ENCODE results near the gene TUBA1C. TPM values are rescaled to one million over a fixed set of nuclear protein-coding genes. Genes with fewer than 3 reads are reported as not detected.

Gene TUBA1C
- total and polyA plus RNA-seq, 9 of the 15 experiments (the other 6 are each of a cell fraction or from before 2014, with no cell fraction given) = 755 to 3,012 (median 914) TPM

DNA sequence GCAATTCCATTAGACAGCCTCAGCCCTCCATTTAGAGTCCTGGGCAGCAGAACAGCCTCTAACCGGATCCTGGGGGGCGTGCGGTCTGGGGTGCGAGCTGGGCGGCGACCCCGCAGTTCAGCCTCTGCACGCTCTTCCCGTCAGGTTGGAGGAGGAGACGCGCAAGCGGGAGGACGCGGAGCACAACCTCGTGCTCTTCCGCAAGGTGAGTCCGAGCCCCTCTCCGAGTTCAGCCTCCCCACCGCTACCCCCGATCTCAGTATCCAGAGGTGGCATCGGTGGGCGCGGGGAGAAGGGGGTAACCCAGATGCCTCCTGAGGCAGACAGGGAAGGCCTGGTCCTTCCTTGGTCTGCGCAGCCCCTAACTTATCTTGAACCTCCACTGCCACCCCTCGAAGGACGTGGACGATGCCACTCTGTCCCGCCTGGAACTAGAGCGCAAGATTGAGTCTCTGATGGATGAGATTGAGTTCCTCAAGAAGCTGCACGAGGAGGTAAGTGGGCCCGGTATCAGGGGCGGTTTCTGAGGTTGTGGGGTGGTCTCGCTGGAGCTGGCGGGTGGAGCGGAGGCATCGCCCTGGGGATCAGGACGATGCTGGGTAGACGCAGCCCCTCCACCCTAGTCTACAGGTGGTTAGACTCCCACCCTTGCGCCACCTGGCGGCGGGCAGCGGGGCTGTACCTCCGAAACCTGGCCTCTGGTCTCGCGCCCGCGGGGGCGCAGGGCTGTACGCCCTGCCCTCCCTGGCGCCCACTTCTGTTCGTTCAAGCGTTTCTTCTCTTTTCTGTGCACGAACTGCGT is 31.4 kb downstream of the TUBA1C start (continued):
- TF ChIP-seq ZNF609 (CRISPR knock-in tag; IDR thresholded peaks at IDR 0.05; ENCODE audit: borderline replicate concordance) (no peak), SMC3 (conservative IDR thresholded peaks at IDR 0.05; ENCODE audit: insufficient read depth, low read depth, low read length) (0 out of 2 replicates have a peak, but pooled peaks have one; percentile 9), POLR2AphosphoS2 (IDR thresholded peaks at IDR 0.05; ENCODE audit: low read length) (no peak), KLF6 (CRISPR knock-in tag; IDR thresholded peaks at IDR 0.05; ENCODE audit: borderline replicate concordance) (peak; percentile 49; the same call in 1 of the 2 replicates), RCOR1 (IDR thresholded peaks at IDR 0.05; ENCODE audit: borderline replicate concordance in 1 of 2, low read depth in 2 of 2, low read length in 2 of 2) (peak in 1 of 2 experiments; percentile 62; a peak in 1 of 4 replicates), TFAM (CRISPR knock-in tag; conservative IDR thresholded peaks at IDR 0.05) (no peak), ZNF696 (CRISPR knock-in tag; conservative IDR thresholded peaks at IDR 0.05) (no peak), CBX2 (IDR thresholded peaks at IDR 0.05; ENCODE audit: insufficient read depth, low read length, poor library complexity, severe bottlenecking) (no peak), KDM4B (IDR thresholded peaks at IDR 0.05; ENCODE audit: borderline replicate concordance in 2 of 2, low read depth in 1 of 2) (no peak), PRPF4 (IDR thresholded peaks at IDR 0.05; ENCODE audit: insufficient read depth, low read depth, low read length, poor library complexity, severe bottlenecking) (no peak), HMGXB4 (CRISPR knock-in tag; IDR thresholded peaks at IDR 0.05) (no peak; the same call in 1 of the 2 replicates), LARP7 (IDR thresholded peaks at IDR 0.05) (no peak), NR3C1 (CRISPR knock-in tag; IDR thresholded peaks at IDR 0.05) (no peak)
- TF ChIP-seq, protein P1, sequence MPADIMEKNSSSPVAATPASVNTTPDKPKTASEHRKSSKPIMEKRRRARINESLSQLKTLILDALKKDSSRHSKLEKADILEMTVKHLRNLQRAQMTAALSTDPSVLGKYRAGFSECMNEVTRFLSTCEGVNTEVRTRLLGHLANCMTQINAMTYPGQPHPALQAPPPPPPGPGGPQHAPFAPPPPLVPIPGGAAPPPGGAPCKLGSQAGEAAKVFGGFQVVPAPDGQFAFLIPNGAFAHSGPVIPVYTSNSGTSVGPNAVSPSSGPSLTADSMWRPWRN (IDR thresholded peaks at IDR 0.05; ENCODE audit: low read depth) = no peak
- TF ChIP-seq, protein P2, sequence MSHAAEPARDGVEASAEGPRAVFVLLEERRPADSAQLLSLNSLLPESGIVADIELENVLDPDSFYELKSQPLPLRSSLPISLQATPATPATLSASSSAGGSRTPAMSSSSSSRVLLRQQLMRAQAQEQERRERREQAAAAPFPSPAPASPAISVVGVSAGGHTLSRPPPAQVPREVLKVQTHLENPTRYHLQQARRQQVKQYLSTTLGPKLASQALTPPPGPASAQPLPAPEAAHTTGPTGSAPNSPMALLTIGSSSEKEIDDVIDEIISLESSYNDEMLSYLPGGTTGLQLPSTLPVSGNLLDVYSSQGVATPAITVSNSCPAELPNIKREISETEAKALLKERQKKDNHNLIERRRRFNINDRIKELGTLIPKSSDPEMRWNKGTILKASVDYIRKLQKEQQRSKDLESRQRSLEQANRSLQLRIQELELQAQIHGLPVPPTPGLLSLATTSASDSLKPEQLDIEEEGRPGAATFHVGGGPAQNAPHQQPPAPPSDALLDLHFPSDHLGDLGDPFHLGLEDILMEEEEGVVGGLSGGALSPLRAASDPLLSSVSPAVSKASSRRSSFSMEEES (CRISPR knock-in tag; IDR thresholded peaks at IDR 0.05) = no peak
- TF ChIP-seq, protein P3, sequence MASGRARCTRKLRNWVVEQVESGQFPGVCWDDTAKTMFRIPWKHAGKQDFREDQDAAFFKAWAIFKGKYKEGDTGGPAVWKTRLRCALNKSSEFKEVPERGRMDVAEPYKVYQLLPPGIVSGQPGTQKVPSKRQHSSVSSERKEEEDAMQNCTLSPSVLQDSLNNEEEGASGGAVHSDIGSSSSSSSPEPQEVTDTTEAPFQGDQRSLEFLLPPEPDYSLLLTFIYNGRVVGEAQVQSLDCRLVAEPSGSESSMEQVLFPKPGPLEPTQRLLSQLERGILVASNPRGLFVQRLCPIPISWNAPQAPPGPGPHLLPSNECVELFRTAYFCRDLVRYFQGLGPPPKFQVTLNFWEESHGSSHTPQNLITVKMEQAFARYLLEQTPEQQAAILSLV (tag; IDR thresholded peaks at IDR 0.05) = no peak

Data from K562 (cell line).